Activated T-helper 1 cell treated with anti-CD3 and anti-CD28 coated beads, Interleukin-2, amount 50 U/mL, for 16 hours (primary cell): ENCODE data around the gene RPA3.

Experiments
- DNase-seq, 2 donors: peaks; one replicate each; pipeline ENCODE4 v3.0.0-alpha.2; 2020; ENCODE audit warnings: low read depth in 1 of 2, low spot score in 1 of 2

The RPA3 gene

GRCh38 chr7:7654964-7655715, 63.3 kb downstream of the RPA3 start:
- no peak for DNase-seq

GRCh38 chr7:7653593-7654187, 64.7 kb downstream of the RPA3 start:
- DNase-seq, result no peak

GRCh38 chr7:7652798-7653540, 65.4 kb downstream of the RPA3 start:
- DNase-seq, result no peak

- no peak for DNase-seq
These were observed 66.9 kb downstream of the RPA3 start for GRCh38 chr7:7651479-7651878.

GRCh38 chr7:7650682-7651206, 67.7 kb downstream of the RPA3 start:
- DNase-seq, result no peak

GRCh38 chr7:7647495-7648036, 70.8 kb downstream of the RPA3 start:
- no peak for DNase-seq

GRCh38 chr7:7642081-7642480, 76.3 kb downstream of the RPA3 start:
- DNase-seq, result no peak

GRCh38 chr7:7641129-7641663, 77.2 kb downstream of the RPA3 start:
- no peak for DNase-seq

GRCh38 chr7:7640221-7641128, 77.9 kb downstream of the RPA3 start, which contains the start of gene UMAD1:
Gene UMAD1 (plus strand): TSS chr7:7640752. CDS start chr7:7673372, 32,620 bp downstream.
- peak; percentile 96 for DNase-seq

- peak in 1 of 2 donors; percentile 30 for DNase-seq
These were observed 78.6 kb downstream of the RPA3 start for GRCh38 chr7:7639847-7640220.

- DNase-seq, result no peak
These were observed 79.0 kb downstream of the RPA3 start for GRCh38 chr7:7639421-7639820.

GRCh38 chr7:7630626-7631329, 87.6 kb downstream of the RPA3 start:
- no peak for DNase-seq

- no peak for DNase-seq
These were observed 89.9 kb downstream of the RPA3 start for GRCh38 chr7:7628476-7628875.

- DNase-seq, result no peak
These were observed 97.7 kb downstream of the RPA3 start for GRCh38 chr7:7620644-7621210.

- no peak for DNase-seq
These were observed 98.2 kb downstream of the RPA3 start for GRCh38 chr7:7620236-7620635.

- no peak for DNase-seq
These were observed 100.0 kb downstream of the RPA3 start for GRCh38 chr7:7618410-7618809.

GRCh38 chr7:7617550-7617949, 100.9 kb downstream of the RPA3 start:
- DNase-seq, result no peak

- DNase-seq, result no peak
These were observed 104.2 kb downstream of the RPA3 start for GRCh38 chr7:7614018-7614741.

GRCh38 chr7:7613210-7613609, 105.2 kb downstream of the RPA3 start:
- no peak for DNase-seq
